ENCODE data around the gene MADD.

The MADD gene

GRCh38 chr11:47253660-47254059 is 16.3 kb upstream of the MADD start:
- no peak for DNase-seq

- no peak for DNase-seq
Measured at GRCh38 chr11:47254386-47254785, 15.5 kb upstream of the MADD start.

- no peak for DNase-seq
Measured at GRCh38 chr11:47256374-47256773, 13.6 kb upstream of the MADD start.

- no peak for DNase-seq
Measured at GRCh38 chr11:47257177-47257516, 12.8 kb upstream of the MADD start.

- no peak for DNase-seq
Measured at GRCh38 chr11:47257517-47258316, 12.2 kb upstream of the MADD start, which contains the start of gene NR1H3. TSS of gene NR1H3 (plus strand) at chr11:47257996. CDS start at chr11:47259217, 1,221 bp downstream.

- no peak for DNase-seq
Measured at GRCh38 chr11:47258317-47258902, 11.5 kb upstream of the MADD start.

GRCh38 chr11:47259232-47259977 is 10.5 kb upstream of the MADD start:
- no peak for DNase-seq

GRCh38 chr11:47260366-47260765 is 9.6 kb upstream of the MADD start:
- DNase-seq: no peak

GRCh38 chr11:47261291-47261800 is 8.6 kb upstream of the MADD start:
- no peak for DNase-seq

- no peak for DNase-seq
Measured at GRCh38 chr11:47264119-47264518, 5.8 kb upstream of the MADD start.

GRCh38 chr11:47264521-47264920 is 5.4 kb upstream of the MADD start:
- no peak for DNase-seq

- no peak for DNase-seq
Measured at GRCh38 chr11:47267876-47268275, 2.1 kb upstream of the MADD start.

GRCh38 chr11:47268448-47269001 is 1.4 kb upstream of the MADD start:
- no peak for DNase-seq

- peak; percentile 97 for DNase-seq
Measured at GRCh38 chr11:47269002-47269828, 718 bp upstream of the MADD start.

- peak; percentile 37 for DNase-seq
Measured at GRCh38 chr11:47270331-47271271, 668 bp downstream of the MADD start.

- no peak for DNase-seq
Measured at GRCh38 chr11:47271328-47271727, 1.4 kb downstream of the MADD start.

GRCh38 chr11:47271961-47272661 is 2.2 kb downstream of the MADD start:
- DNase-seq: peak; percentile 90

GRCh38 chr11:47272706-47273105 is 2.8 kb downstream of the MADD start:
- no peak for DNase-seq

- DNase-seq: no peak
Measured at GRCh38 chr11:47274495-47275235, 4.7 kb downstream of the MADD start.

- no peak for DNase-seq
Measured at GRCh38 chr11:47276923-47277322, 7.0 kb downstream of the MADD start.
